HCT116 (cell line): Measurements from ENCODE around the gene WFDC12.

Experiments
- EZH2 ChIP-seq: fragments of 200-600 bp; sonication (generic); IDR thresholded peaks from 2 replicates; pipeline ENCODE4 v1.6.1; 2017; ENCODE audit warnings: antibody characterized with exemption, mixed run types
- EZH2phosphoT487 ChIP-seq: fragments of 200-600 bp; IDR thresholded peaks from 2 replicates; pipeline ENCODE4 v1.6.1; 2018; ENCODE audit warnings: antibody characterized with exemption, borderline replicate concordance
- FOSL1 ChIP-seq: IDR thresholded peaks from 2 replicates; pipeline ENCODE4 v1.6.1; 2012; ENCODE audit warnings: low read depth
- POLR2A ChIP-seq: IDR thresholded peaks from 2 replicates; pipeline ENCODE4 v1.7.0; 2011; ENCODE audit warnings: borderline replicate concordance; ENCODE audit not compliant: insufficient read depth, insufficient read length; ENCODE audit errors: extremely low read depth
- POLR2AphosphoS5 ChIP-seq: IDR thresholded peaks from 2 replicates; pipeline ENCODE4 v1.6.1; 2011; ENCODE audit warnings: mild to moderate bottlenecking, low read depth, low read length, moderate library complexity
- RAD21 ChIP-seq: IDR thresholded peaks from 2 replicates; pipeline ENCODE4 v1.6.1; 2012; ENCODE audit warnings: low read depth, mild to moderate bottlenecking
- SIN3A ChIP-seq: IDR thresholded peaks from 2 replicates; pipeline ENCODE4 v1.6.1; 2012; ENCODE audit warnings: low read depth
- YY1 ChIP-seq: IDR thresholded peaks from 2 replicates; pipeline ENCODE4 v1.6.1; 2011; ENCODE audit warnings: low read length, low read depth, moderate library complexity, mild to moderate bottlenecking; ENCODE audit not compliant: insufficient replicate concordance; ENCODE audit errors: extremely low read depth
- ZNF274 ChIP-seq: fragments of 200-500 bp; sonication (Bioruptor generic); IDR thresholded peaks from 2 replicates; pipeline ENCODE4 v1.6.1; 2014; ENCODE audit warnings: mild to moderate bottlenecking, low read depth, low read length, inconsistent platforms
- TF ChIP-seq, protein P1 (sequence below), 3 experiments: fragments of 200-600 bp in 1 of 3; sonication (generic) in 1 of 3; IDR thresholded peaks in 2 of 3; conservative IDR thresholded peaks in 1 of 3; 2 replicates each; pipeline ENCODE4 v1.5.1; 2012 to 2017; ENCODE audit warnings: low read depth in 2 of 3, low read length in 2 of 3, antibody characterized with exemption in 1 of 3, borderline replicate concordance in 1 of 3, control low read depth in 1 of 3, mild to moderate bottlenecking in 1 of 3, mixed read lengths in 1 of 3, mixed run types in 1 of 3, moderate library complexity in 1 of 3; ENCODE audit not compliant: insufficient read depth in 1 of 3
- TF ChIP-seq, protein P2 (sequence below): IDR thresholded peaks from 2 replicates; pipeline ENCODE4 v1.6.1; 2011; ENCODE audit warnings: mild to moderate bottlenecking, low read length, moderate library complexity; ENCODE audit not compliant: insufficient replicate concordance; ENCODE audit errors: extremely low read depth
- TF ChIP-seq, protein P3 (sequence below): IDR thresholded peaks from 2 replicates; pipeline ENCODE4 v1.6.1; 2012
- TF ChIP-seq, protein P4 (sequence below): IDR thresholded peaks from 2 replicates; pipeline ENCODE4 v1.6.1; 2012; ENCODE audit warnings: low read depth
- TF ChIP-seq, protein P5 (sequence below): IDR thresholded peaks from 2 replicates; pipeline ENCODE4 v1.6.1; 2012

DNA sequence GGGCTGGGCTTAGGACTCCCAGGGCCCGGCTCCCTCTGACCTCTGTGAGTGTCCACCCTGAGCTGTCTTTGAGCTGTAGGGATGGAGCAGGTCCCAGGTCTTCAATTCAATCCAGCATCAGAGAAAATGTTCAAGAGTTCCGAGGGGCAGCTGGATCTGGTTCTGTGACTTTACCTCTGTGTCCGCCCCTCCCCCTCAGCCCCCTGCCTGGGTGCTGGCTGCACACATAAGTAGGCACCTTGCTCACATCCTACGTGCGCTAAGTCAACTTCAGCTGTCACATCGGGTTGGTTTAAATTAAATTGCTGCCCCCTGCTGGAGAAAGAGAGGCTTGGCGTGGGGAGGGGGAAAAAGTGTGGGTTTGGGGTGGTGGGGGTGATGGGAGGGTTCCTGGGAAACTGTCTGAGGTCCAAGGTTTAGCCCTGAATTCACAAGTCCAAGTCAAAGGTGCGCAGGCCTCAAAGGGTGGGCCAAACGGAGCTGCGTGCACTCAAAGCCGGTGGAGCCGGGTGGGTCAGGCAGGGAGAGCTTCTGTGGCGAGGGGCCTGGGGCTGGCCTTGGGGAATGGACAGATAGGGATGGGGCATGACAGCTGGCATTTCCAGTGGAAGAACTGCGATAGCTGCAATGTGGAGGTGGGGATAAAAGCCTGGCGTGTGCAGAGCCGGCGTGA, 12.3 kb downstream of the WFDC12 start:
- no peak for TF ChIP-seq POLR2AphosphoS5
- TF ChIP-seq, protein P1, sequence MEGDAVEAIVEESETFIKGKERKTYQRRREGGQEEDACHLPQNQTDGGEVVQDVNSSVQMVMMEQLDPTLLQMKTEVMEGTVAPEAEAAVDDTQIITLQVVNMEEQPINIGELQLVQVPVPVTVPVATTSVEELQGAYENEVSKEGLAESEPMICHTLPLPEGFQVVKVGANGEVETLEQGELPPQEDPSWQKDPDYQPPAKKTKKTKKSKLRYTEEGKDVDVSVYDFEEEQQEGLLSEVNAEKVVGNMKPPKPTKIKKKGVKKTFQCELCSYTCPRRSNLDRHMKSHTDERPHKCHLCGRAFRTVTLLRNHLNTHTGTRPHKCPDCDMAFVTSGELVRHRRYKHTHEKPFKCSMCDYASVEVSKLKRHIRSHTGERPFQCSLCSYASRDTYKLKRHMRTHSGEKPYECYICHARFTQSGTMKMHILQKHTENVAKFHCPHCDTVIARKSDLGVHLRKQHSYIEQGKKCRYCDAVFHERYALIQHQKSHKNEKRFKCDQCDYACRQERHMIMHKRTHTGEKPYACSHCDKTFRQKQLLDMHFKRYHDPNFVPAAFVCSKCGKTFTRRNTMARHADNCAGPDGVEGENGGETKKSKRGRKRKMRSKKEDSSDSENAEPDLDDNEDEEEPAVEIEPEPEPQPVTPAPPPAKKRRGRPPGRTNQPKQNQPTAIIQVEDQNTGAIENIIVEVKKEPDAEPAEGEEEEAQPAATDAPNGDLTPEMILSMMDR (IDR thresholded peaks at IDR 0.05 in 2 of 3, conservative IDR thresholded peaks at IDR 0.05 in 1 of 3; ENCODE audit: borderline replicate concordance in 1 of 3, insufficient read depth in 1 of 3, low read depth in 2 of 3, low read length in 2 of 3), result peak; percentile 42 to 80 (median 45); a peak in 5 of 6 replicates
- peak; percentile 56; the same call in 1 of the 2 replicates for TF ChIP-seq RAD21
- no peak for TF ChIP-seq POLR2A
- TF ChIP-seq, protein P2, sequence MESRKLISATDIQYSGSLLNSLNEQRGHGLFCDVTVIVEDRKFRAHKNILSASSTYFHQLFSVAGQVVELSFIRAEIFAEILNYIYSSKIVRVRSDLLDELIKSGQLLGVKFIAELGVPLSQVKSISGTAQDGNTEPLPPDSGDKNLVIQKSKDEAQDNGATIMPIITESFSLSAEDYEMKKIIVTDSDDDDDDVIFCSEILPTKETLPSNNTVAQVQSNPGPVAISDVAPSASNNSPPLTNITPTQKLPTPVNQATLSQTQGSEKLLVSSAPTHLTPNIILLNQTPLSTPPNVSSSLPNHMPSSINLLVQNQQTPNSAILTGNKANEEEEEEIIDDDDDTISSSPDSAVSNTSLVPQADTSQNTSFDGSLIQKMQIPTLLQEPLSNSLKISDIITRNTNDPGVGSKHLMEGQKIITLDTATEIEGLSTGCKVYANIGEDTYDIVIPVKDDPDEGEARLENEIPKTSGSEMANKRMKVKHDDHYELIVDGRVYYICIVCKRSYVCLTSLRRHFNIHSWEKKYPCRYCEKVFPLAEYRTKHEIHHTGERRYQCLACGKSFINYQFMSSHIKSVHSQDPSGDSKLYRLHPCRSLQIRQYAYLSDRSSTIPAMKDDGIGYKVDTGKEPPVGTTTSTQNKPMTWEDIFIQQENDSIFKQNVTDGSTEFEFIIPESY, result no peak
- no peak for TF ChIP-seq EZH2
- TF ChIP-seq, protein P3, sequence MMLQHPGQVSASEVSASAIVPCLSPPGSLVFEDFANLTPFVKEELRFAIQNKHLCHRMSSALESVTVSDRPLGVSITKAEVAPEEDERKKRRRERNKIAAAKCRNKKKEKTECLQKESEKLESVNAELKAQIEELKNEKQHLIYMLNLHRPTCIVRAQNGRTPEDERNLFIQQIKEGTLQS, result no peak
- TF ChIP-seq, protein P4, sequence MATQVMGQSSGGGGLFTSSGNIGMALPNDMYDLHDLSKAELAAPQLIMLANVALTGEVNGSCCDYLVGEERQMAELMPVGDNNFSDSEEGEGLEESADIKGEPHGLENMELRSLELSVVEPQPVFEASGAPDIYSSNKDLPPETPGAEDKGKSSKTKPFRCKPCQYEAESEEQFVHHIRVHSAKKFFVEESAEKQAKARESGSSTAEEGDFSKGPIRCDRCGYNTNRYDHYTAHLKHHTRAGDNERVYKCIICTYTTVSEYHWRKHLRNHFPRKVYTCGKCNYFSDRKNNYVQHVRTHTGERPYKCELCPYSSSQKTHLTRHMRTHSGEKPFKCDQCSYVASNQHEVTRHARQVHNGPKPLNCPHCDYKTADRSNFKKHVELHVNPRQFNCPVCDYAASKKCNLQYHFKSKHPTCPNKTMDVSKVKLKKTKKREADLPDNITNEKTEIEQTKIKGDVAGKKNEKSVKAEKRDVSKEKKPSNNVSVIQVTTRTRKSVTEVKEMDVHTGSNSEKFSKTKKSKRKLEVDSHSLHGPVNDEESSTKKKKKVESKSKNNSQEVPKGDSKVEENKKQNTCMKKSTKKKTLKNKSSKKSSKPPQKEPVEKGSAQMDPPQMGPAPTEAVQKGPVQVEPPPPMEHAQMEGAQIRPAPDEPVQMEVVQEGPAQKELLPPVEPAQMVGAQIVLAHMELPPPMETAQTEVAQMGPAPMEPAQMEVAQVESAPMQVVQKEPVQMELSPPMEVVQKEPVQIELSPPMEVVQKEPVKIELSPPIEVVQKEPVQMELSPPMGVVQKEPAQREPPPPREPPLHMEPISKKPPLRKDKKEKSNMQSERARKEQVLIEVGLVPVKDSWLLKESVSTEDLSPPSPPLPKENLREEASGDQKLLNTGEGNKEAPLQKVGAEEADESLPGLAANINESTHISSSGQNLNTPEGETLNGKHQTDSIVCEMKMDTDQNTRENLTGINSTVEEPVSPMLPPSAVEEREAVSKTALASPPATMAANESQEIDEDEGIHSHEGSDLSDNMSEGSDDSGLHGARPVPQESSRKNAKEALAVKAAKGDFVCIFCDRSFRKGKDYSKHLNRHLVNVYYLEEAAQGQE, result no peak
- TF ChIP-seq YY1, result no peak
- no peak for TF ChIP-seq SIN3A
- no peak for TF ChIP-seq EZH2phosphoT487
- TF ChIP-seq, protein P5, sequence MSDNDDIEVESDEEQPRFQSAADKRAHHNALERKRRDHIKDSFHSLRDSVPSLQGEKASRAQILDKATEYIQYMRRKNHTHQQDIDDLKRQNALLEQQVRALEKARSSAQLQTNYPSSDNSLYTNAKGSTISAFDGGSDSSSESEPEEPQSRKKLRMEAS, result no peak
- TF ChIP-seq FOSL1, result no peak
- no peak for TF ChIP-seq ZNF274
